Spleen (tissue), 11 donors: ENCODE data around the gene UXS1. TPM values are rescaled to one million over a fixed set of nuclear protein-coding genes. Genes with fewer than 3 reads are reported as not detected.

Experiments used
- DNase-seq: peaks from one replicate; pipeline ENCODE4 v3.0.0-alpha.2; 2020
- H3K27ac ChIP-seq, 8 donors: fragments of 200-600 bp; sonication (generic) in 7 of 8; 1 replicate in 4 of 8; 2 replicates in 4 of 8; pipeline versions ENCODE4 v1.5.0 to v1.8.0; 2016 to 2021; ENCODE audit warnings: inconsistent platforms in 4 of 8, mild to moderate bottlenecking in 4 of 8, moderate library complexity in 1 of 8
- H3K27me3 ChIP-seq, 7 donors: fragments of 200-600 bp; sonication (generic) in 6 of 7; replicated peaks in 1 of 7; 1 replicate in 4 of 7; 2 replicates in 3 of 7; pipeline versions ENCODE4 v1.5.0 to v1.8.0; 2016 to 2021; ENCODE audit warnings: inconsistent platforms in 3 of 7, mild to moderate bottlenecking in 1 of 7
- H3K36me3 ChIP-seq, 6 donors: fragments of 200-600 bp; sonication (generic) in 5 of 6; 1 replicate in 4 of 6; 2 replicates in 2 of 6; pipeline versions ENCODE4 v1.5.0 to v1.8.0; 2016 to 2021; ENCODE audit warnings: inconsistent platforms in 2 of 6
- H3K4me1 ChIP-seq, 6 donors: fragments of 200-600 bp; sonication (generic) in 5 of 6; 1 replicate in 3 of 6; 2 replicates in 3 of 6; pipeline versions ENCODE4 v1.5.0 to v1.8.0; 2016 to 2021; ENCODE audit warnings: inconsistent platforms in 3 of 6
- H3K4me3 ChIP-seq, 8 donors: fragments of 200-600 bp; sonication (generic) in 7 of 8; 1 replicate in 4 of 8; 2 replicates in 4 of 8; pipeline versions ENCODE4 v1.5.0 to v1.8.0; 2016 to 2021; ENCODE audit warnings: inconsistent platforms in 4 of 8, mild to moderate bottlenecking in 4 of 8, moderate library complexity in 2 of 8
- H3K9me3 ChIP-seq, 8 donors: fragments of 200-600 bp; sonication (generic) in 7 of 8; 1 replicate in 4 of 8; 2 replicates in 4 of 8; pipeline versions ENCODE4 v1.5.0 to v1.8.0; 2016 to 2021; ENCODE audit warnings: inconsistent platforms in 4 of 8
- CTCF ChIP-seq, 11 experiments: fragments of 200-600 bp in 7 of 11; fragments of 450-650 bp in 4 of 11; sonication (generic) in 4 of 11; IDR thresholded peaks in 8 of 11; conservative IDR thresholded peaks in 3 of 11; 1 replicate in 7 of 11; 2 replicates in 4 of 11; pipeline versions ENCODE4 v1.4.0 to v1.8.0; 2016 to 2021; ENCODE audit warnings: antibody characterized with exemption in 11 of 11, inconsistent platforms in 4 of 11, mild to moderate bottlenecking in 1 of 11
- POLR2A ChIP-seq, 3 donors: fragments of 450-650 bp; IDR thresholded peaks; one replicate each; pipeline ENCODE4 v1.5.1; 2017; ENCODE audit warnings: antibody characterized with exemption in 3 of 3, mild to moderate bottlenecking in 1 of 3
- POLR2AphosphoS5 ChIP-seq, 3 donors: sonication (generic); formaldehyde crosslinking; IDR thresholded peaks; one replicate each; pipeline ENCODE4 v1.5.1; 2017; ENCODE audit warnings: antibody characterized with exemption in 3 of 3
- WGBS, 5 donors: extraction: QIAGEN DNeasy Blood & Tissue Kit in 3 of 5; methylation state at CpG; one replicate each; pipeline versions ENCODE4 v1.1.5 to v1.1.7; 2013 to 2018; 5-methylcytosine and 5-hydroxymethylcytosine counted together
- intact Hi-C: fragments of 100-400 bp; cut with DNase I; formaldehyde crosslinking; loops from one replicate; pipeline ENCODE4 v1.15.0; 2023; ENCODE audit warnings: low total_unique reads
- polyA plus RNA-seq, 3 donors: library from polyadenylated mRNA; stranded (reverse); fragments of 200-250 nt; gene quantifications; one replicate each; pipeline ENCODE4 v1.2.1, GENCODE V29; 2013
- total RNA-seq, 7 donors: library from RNA; depleted of rRNA in 3 of 7; stranded (reverse); fragments of >200 nt in 3 of 7; fragmentation: NEBNext Ultra II Directional in 4 of 7; extraction: Animal tissue kit (Norgen Biotek cat#: 25700) in 4 of 7; gene quantifications; one replicate each; pipeline versions ENCODE4 v1.1.0 to v1.2.1, GENCODE V29; 2016 to 2021
- donor health status: healthy with polysubstance abuse.
- donor health status: DM: no; HTN: no; CAD: no; lungs with moderate emphysema.
- donor health status: DM: no; HTN: no; CAD: no.
- donor health status: Bipolar disorder and iron deficiency.
- donor health status: healthy.
- donor health status: DM: no; HTN: no; CAD: no.
- donor health status: DM: yes; HTN: yes; CAD: no.

UXS1 gene
- total and polyA plus RNA-seq, 10 donors: 9.5 to 60.1 (median 40.3) TPM

DNA sequence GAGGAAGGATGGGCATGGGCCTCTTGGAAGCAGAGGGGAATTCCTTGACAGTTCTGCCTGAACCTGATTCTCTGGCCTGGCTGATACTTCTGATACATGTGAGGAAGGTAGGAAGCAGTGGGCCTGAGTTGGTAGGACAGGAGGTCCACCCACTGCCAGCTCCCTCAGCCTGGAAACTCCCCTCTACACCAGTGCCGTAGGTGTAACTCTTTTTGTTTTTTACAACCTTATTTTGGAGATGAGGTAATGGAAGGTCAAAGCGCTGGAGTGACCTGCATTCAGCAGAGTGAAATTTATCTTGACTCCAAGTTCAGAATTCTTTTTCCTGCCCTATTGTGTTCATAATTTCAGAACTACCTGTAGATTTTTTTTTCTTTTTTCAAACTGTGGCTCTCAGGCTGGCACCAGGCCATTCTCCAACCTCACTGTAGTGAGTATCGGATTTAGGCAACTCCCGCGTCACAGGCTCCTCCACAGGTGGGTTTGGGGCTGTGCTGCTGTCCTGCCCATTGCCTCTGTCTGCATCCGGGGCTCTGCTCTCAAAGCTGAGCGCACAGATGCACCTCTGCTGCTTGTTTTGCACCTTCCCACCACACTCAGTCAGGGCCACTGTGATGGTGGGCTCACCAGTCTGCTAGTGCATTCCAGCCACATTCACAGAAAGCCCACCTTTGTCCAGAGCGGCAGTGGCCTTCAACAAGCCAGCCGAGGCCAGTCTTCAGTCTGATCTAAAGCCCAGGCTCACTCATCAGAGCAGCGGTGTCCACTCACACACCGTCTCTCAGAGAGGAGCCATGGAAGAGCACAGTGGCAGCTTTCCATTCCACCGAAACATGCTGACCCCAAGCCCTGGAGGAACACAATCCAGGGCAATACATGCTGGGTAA is 87.2 kb downstream of the UXS1 start:
- WGBS, 5 donors: 83 to 92% (median 88%) methylated on average over 12 of the region's 12 CpGs

DNA sequence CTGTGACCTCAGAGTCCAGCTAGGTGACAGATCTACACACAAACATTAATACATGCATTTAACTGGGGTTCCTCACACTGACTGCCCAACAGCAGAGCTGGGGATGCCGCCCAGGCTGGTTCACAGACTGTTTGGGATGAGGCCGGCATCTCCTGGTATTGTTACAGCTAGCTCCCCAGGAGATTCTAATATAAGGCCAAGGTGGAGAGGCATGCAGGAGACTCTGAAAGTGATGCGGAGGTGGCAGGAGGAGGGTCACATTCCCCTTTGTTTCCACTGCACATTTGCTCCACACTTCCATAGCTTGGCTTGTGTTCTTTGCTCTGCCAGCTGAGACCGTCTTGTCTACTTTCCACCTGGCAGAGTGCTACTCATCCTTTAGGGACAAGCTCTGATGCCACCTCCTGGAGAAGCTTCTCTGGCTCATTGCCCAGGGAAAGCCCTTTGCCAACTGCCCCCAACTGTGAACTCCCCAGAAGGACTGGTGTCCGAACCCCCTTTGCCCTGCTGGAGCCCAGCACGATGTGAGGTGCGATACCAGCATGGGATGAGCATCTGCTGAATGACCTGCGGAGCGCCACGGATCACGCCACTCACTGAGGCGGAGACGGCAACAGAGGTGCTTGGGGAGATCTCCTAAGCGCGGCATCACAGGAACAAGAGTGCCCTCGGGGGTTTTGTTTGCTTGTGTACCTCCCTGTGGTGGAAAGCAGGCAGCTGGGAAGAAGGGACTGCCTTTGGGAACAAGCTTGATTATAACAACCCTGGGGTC is 88.8 kb downstream of the UXS1 start:
- peaks cover 0 to 14% (median 0%) of the 10 kb centered on the region in 6 donors for H3K4me1 ChIP-seq
- no peaks in the 10 kb centered on the region for H3K27me3 ChIP-seq
- 84 to 95% (median 88%) methylated on average over 16 of the region's 16 CpGs for WGBS, 5 donors
- no peak overlapping the region for H3K4me3 ChIP-seq
- peaks cover 0 to 88% (median 14%) of the 10 kb centered on the region in 6 donors for H3K36me3 ChIP-seq
- TF ChIP-seq POLR2A (IDR thresholded peaks at IDR 0.05): no peak
- TF ChIP-seq CTCF (IDR thresholded peaks at IDR 0.05 in 8 of 11, conservative IDR thresholded peaks at IDR 0.05 in 3 of 11): no peak
- TF ChIP-seq POLR2AphosphoS5 (IDR thresholded peaks at IDR 0.05): no peak
- no peaks in the 10 kb centered on the region for H3K9me3 ChIP-seq
- no peak for DNase-seq
- intact Hi-C loops: loop anchor here (5.0 to 10.0 kb wide), 2 partner anchors 437 to 479 kb away; no protein-coding TSS in a partner anchor
- no peak overlapping the region for H3K27ac ChIP-seq

More for the DNA sequence above, 87.2 kb downstream of the UXS1 start:
- no peaks in the 10 kb centered on the region for H3K9me3 ChIP-seq
- intact Hi-C loops: loop anchor here (5.0 to 10.0 kb wide), 2 partner anchors 435 to 478 kb away; no protein-coding TSS in a partner anchor
- DNase-seq: no peak
- TF ChIP-seq POLR2AphosphoS5 (IDR thresholded peaks at IDR 0.05): no peak
- no peak for TF ChIP-seq CTCF (IDR thresholded peaks at IDR 0.05 in 8 of 11, conservative IDR thresholded peaks at IDR 0.05 in 3 of 11)
- TF ChIP-seq POLR2A (IDR thresholded peaks at IDR 0.05): no peak
- no peaks in the 10 kb centered on the region for H3K27me3 ChIP-seq
- H3K27ac ChIP-seq: no peak overlapping the region
- no peak overlapping the region for H3K4me3 ChIP-seq
- H3K36me3 ChIP-seq: peaks cover 0 to 88% (median 24%) of the 10 kb centered on the region in 6 donors
- peaks cover 0 to 14% (median 0%) of the 10 kb centered on the region in 6 donors for H3K4me1 ChIP-seq

- 48 to 62% (median 56%) methylated on average over 14 to 16 of the region's 16 CpGs for WGBS, 5 donors
- H3K27ac ChIP-seq: no peak overlapping the region
- intact Hi-C loops: loop anchor here (5.0 to 10.0 kb wide), 2 partner anchors 438 to 480 kb away; no protein-coding TSS in a partner anchor
- no peak overlapping the region for H3K4me3 ChIP-seq
- TF ChIP-seq POLR2A (IDR thresholded peaks at IDR 0.05) (no peak), POLR2AphosphoS5 (IDR thresholded peaks at IDR 0.05) (no peak), CTCF (IDR thresholded peaks at IDR 0.05 in 8 of 11, conservative IDR thresholded peaks at IDR 0.05 in 3 of 11) (peak; percentile 77 to 94 (median 91))
- peaks cover 0 to 14% (median 0%) of the 10 kb centered on the region in 6 donors for H3K4me1 ChIP-seq
- DNase-seq: no peak
- H3K9me3 ChIP-seq: no peaks in the 10 kb centered on the region
- H3K36me3 ChIP-seq: peaks cover 0 to 88% (median 15%) of the 10 kb centered on the region in 6 donors
- H3K27me3 ChIP-seq: no peaks in the 10 kb centered on the region
These were observed 89.6 kb downstream of the UXS1 start for GRCh38 chr2:106104332-106105062.
